Subcutaneous preadipocyte (primary cell): ENCODE measurements around the gene S1PR5. TPM values are rescaled to one million over a fixed set of nuclear protein-coding genes. Genes with fewer than 3 reads are reported as not detected.

Experiments used
- small RNA-seq: library from RNA; depleted of rRNA; stranded (forward); fragments of <200 nt; gene quantifications from one replicate; pipeline ENCODE3, GENCODE V24; 2012
- total RNA-seq: library from RNA; depleted of rRNA; stranded (reverse); fragments of >200 nt; gene quantifications from 2 replicates; pipeline ENCODE4 v1.2.3, GENCODE V29; 2012

S1PR5 gene, protein sequence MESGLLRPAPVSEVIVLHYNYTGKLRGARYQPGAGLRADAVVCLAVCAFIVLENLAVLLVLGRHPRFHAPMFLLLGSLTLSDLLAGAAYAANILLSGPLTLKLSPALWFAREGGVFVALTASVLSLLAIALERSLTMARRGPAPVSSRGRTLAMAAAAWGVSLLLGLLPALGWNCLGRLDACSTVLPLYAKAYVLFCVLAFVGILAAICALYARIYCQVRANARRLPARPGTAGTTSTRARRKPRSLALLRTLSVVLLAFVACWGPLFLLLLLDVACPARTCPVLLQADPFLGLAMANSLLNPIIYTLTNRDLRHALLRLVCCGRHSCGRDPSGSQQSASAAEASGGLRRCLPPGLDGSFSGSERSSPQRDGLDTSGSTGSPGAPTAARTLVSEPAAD
- total RNA-seq: 0.20 and 0.37 TPM in 2 replicates

GRCh38 chr19:10517361-10517759, at the start of gene S1PR5:
Gene S1PR5, minus strand, starts transcription at chr19:10517447. Its CDS starts 2,436 bp downstream, at chr19:10515011.

GRCh38 chr19:10565567-10566407, 48.5 kb upstream of the S1PR5 start, which contains the start of gene KRI1:
Gene KRI1, minus strand, starts transcription at chr19:10566010. Its CDS starts 11 bp downstream, at chr19:10565999.

DNA sequence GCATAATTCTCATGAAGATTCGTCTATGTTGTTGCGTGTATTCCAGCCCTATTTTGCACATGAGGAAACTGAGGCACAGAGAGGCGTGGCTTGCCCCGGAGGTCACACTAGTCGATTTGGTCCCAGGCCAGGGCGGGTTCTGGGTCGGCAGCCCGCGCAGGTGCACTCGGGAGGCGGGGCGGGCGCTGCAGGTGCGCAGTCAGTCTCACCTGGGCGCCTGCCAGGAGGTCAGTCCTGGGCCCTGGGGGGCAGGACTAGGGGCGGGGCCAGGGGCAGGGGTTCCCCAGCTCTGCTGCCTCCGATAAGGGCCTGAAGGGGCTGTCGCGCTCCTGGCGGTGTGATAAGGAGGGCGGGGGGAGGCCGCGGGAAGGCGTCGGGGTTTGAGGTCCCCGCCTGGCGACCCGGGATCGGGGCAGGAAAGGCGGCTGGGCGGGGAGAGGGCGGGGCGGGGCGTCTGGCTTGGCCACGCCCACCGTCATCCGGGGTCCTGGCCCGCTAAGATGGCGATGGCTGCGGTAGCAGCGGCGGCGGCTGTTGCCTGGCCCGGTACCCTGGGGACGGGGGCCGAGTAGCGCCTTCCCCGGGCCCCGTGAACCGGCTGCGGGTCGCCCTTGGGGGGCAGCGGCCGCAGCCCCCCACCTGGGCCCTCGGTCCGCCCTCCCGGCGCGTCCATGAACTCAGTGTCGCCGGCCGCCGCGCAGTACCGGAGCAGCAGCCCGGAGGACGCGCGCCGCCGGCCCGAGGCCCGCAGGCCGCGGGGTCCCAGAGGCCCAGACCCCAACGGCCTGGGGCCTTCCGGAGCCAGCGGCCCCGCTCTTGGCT, 26.4 kb upstream of the S1PR5 start, which contains the start of gene ATG4D:
Gene ATG4D, plus strand, starts transcription at position 485 of the 822 bp plus-strand sequence. Its CDS starts 187 bp downstream, at position 672.

GRCh38 chr19:10503002-10503789, 14.1 kb downstream of the S1PR5 start, which contains the start of gene KEAP1:
Gene KEAP1, minus strand, starts transcription at chr19:10503356. Its CDS starts 3,323 bp downstream, at chr19:10500033.

Small RNA genes lying within 50 kb of the gene (small RNA-seq; reads per million reads assigned to genes)
- gene MIR1238 (not detected), gene RNU7-140P (not detected)

Other genes with a start within 250 kb of the S1PR5 start
- gene ICAM1, start 246.3 kb downstream of the S1PR5 start, total RNA-seq: 4.4 and 5.3 TPM in 2 replicates
- 0.39 TPM in 1 of 2 replicates, not detected in the other for gene ICAM4, start 230.5 kb downstream of the S1PR5 start, total RNA-seq
- under 0.01 and 0.20 TPM in 2 replicates for gene ICAM5, start 227.5 kb downstream of the S1PR5 start, total RNA-seq
- gene ZGLP1, start 207.6 kb downstream of the S1PR5 start, total RNA-seq: 0.20 and 0.37 TPM in 2 replicates
- gene FDX2, start 201.4 kb downstream of the S1PR5 start, total RNA-seq: 11.4 and 15.6 TPM in 2 replicates
- gene RAVER1, start 183.9 kb downstream of the S1PR5 start, total RNA-seq: 6.2 and 14.1 TPM in 2 replicates
- gene ICAM3, start 177.8 kb downstream of the S1PR5 start, total RNA-seq: 8.4 and 11.4 TPM in 2 replicates
- gene TYK2, start 136.9 kb downstream of the S1PR5 start, total RNA-seq: 63.9 and 75.5 TPM in 2 replicates
- gene CDC37, start 113.9 kb downstream of the S1PR5 start, total RNA-seq: 153 and 160 TPM in 2 replicates
- gene PDE4A, start 96.9 kb downstream of the S1PR5 start, total RNA-seq: 5.1 and 6.1 TPM in 2 replicates
- gene KEAP1, start 14.1 kb downstream of the S1PR5 start, total RNA-seq: 65.4 and 67.6 TPM in 2 replicates
- gene ATG4D, start 26.5 kb upstream of the S1PR5 start, total RNA-seq: 13.3 and 14.3 TPM in 2 replicates
- gene KRI1, start 48.6 kb upstream of the S1PR5 start, total RNA-seq: 8.8 and 10.8 TPM in 2 replicates
- 4.8 and 5.9 TPM in 2 replicates for gene CDKN2D, start 51.5 kb upstream of the S1PR5 start, total RNA-seq
- not detected in 2 replicates for gene AP1M2, start 69.9 kb upstream of the S1PR5 start, total RNA-seq
- gene SLC44A2, start 108.1 kb upstream of the S1PR5 start, total RNA-seq: 10.4 and 13.6 TPM in 2 replicates
- 133 and 210 TPM in 2 replicates for gene ILF3, start 136.9 kb upstream of the S1PR5 start, total RNA-seq
- gene QTRT1, start 184.0 kb upstream of the S1PR5 start, total RNA-seq: 45.0 and 50.0 TPM in 2 replicates
- gene DNM2, start 200.6 kb upstream of the S1PR5 start, total RNA-seq: 110 and 121 TPM in 2 replicates